ENCODE data around the gene PLD1.

DNA sequence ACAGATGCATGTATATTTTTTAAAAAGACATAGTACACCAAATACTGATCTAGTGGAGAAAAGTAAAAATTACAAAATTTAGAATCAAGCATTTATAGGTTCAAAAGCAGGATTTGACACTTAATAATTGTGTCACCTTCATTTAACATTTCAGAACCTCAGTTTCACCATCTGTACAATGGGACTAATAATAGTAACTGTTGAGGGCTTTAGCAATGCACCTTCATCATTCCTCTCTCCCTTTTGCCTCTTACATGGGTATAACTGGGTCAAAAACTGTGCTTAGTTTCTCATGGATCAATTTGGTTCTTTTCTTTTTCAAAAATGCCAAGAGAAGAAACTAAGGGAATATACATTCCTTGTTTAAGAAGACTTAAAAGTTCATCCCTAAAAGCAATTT is 27.4 kb upstream of the PLD1 start:
- TF ChIP-seq, protein P1, sequence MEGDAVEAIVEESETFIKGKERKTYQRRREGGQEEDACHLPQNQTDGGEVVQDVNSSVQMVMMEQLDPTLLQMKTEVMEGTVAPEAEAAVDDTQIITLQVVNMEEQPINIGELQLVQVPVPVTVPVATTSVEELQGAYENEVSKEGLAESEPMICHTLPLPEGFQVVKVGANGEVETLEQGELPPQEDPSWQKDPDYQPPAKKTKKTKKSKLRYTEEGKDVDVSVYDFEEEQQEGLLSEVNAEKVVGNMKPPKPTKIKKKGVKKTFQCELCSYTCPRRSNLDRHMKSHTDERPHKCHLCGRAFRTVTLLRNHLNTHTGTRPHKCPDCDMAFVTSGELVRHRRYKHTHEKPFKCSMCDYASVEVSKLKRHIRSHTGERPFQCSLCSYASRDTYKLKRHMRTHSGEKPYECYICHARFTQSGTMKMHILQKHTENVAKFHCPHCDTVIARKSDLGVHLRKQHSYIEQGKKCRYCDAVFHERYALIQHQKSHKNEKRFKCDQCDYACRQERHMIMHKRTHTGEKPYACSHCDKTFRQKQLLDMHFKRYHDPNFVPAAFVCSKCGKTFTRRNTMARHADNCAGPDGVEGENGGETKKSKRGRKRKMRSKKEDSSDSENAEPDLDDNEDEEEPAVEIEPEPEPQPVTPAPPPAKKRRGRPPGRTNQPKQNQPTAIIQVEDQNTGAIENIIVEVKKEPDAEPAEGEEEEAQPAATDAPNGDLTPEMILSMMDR (IDR thresholded peaks at IDR 0.05; ENCODE audit: low read depth, low read length, missing input control): no peak
- TF ChIP-seq TAF1 (conservative IDR thresholded peaks at IDR 0.05) (no peak), REST (IDR thresholded peaks at IDR 0.05) (no peak), SP1 (IDR thresholded peaks at IDR 0.05) (no peak), RAD21 (IDR thresholded peaks at IDR 0.05) (no peak), ATF3 (IDR thresholded peaks at IDR 0.05) (no peak), YY1 (IDR thresholded peaks at IDR 0.05) (no peak), JUND (IDR thresholded peaks at IDR 0.05) (no peak), FOXA2 (IDR thresholded peaks at IDR 0.05) (no peak), RXRA (IDR thresholded peaks at IDR 0.05) (no peak)
- TF ChIP-seq, protein P2, sequence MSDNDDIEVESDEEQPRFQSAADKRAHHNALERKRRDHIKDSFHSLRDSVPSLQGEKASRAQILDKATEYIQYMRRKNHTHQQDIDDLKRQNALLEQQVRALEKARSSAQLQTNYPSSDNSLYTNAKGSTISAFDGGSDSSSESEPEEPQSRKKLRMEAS (IDR thresholded peaks at IDR 0.05): peak; percentile 6
